ENCODE data around the gene SLC17A7. TPM values are rescaled to one million over a fixed set of nuclear protein-coding genes. Genes with fewer than 3 reads are reported as not detected.
A peak's percentile ranks its signal among the peaks of the same experiment; 100 is the strongest.

Gene SLC17A7
- total and polyA plus RNA-seq, 2 donors from 2014 or later = 0.45 to 1.4 TPM

GRCh38 chr19:49407482-49408015, 33.8 kb downstream of the SLC17A7 start:
- intact Hi-C loops (cut with DNase I) = no loop called here
- H3K27ac ChIP-seq (ENCODE audit: low read depth in 2 of 2, low read length in 2 of 2) = no peak overlapping the region
- FAIRE-seq = no peak
- H3K9me3 ChIP-seq (ENCODE audit: control insufficient read depth in 2 of 3, insufficient read depth in 1 of 3, low read length in 3 of 3) = no peaks in the 10 kb centered on the region
- no peak for DNase-seq
- no peaks in the 10 kb centered on the region for H3K36me3 ChIP-seq (ENCODE audit: control insufficient read depth in 2 of 3, insufficient read depth in 3 of 3, low read length in 3 of 3)
- no peak overlapping the region for H3K4me3 ChIP-seq (ENCODE audit: low read length in 3 of 3)
- TF ChIP-seq CTCF (IDR thresholded peaks at IDR 0.05; ENCODE audit: borderline replicate concordance, extremely low read depth, insufficient read depth) = no peak
- no peaks in the 10 kb centered on the region for H3K4me1 ChIP-seq (ENCODE audit: control insufficient read depth in 2 of 3, insufficient read depth in 2 of 3, low read depth in 1 of 3, low read length in 3 of 3)
- H3K27me3 ChIP-seq (ENCODE audit: control insufficient read depth, insufficient read depth, low read length) = no peaks in the 10 kb centered on the region
- H3K9ac ChIP-seq (ENCODE audit: low read length in 3 of 3) = no peak overlapping the region

- FAIRE-seq = no peak
Measured at GRCh38 chr19:49407079-49407478, 34.2 kb downstream of the SLC17A7 start.

GRCh38 chr19:49403404-49404187, 37.7 kb downstream of the SLC17A7 start:
- Histone ChIP-seq H3K4me3 (ENCODE audit: low read length in 3 of 3) (no peak overlapping the region), H3K27ac (ENCODE audit: low read depth in 2 of 2, low read length in 2 of 2) (no peak overlapping the region), H3K36me3 (ENCODE audit: control insufficient read depth in 2 of 3, insufficient read depth in 3 of 3, low read length in 3 of 3) (no peaks in the 10 kb centered on the region), H3K27me3 (ENCODE audit: control insufficient read depth, insufficient read depth, low read length) (no peaks in the 10 kb centered on the region), H3K9ac (ENCODE audit: low read length in 3 of 3) (no peak overlapping the region), H3K9me3 (ENCODE audit: control insufficient read depth in 2 of 3, insufficient read depth in 1 of 3, low read length in 3 of 3) (no peaks in the 10 kb centered on the region), H3K4me1 (ENCODE audit: control insufficient read depth in 2 of 3, insufficient read depth in 2 of 3, low read depth in 1 of 3, low read length in 3 of 3) (no peaks in the 10 kb centered on the region)
- no peak for TF ChIP-seq CTCF (IDR thresholded peaks at IDR 0.05; ENCODE audit: borderline replicate concordance, extremely low read depth, insufficient read depth)
- DNase-seq (peak in 3 of 5 donors; percentile 73 to 90 (median 74)), FAIRE-seq (no peak)
- intact Hi-C loops (cut with DNase I) = no loop called here

More at GRCh38 chr19:49407079-49407478, 34.2 kb downstream of the SLC17A7 start:
- Histone ChIP-seq H3K36me3 (ENCODE audit: control insufficient read depth in 2 of 3, insufficient read depth in 3 of 3, low read length in 3 of 3) (no peaks in the 10 kb centered on the region), H3K9me3 (ENCODE audit: control insufficient read depth in 2 of 3, insufficient read depth in 1 of 3, low read length in 3 of 3) (no peaks in the 10 kb centered on the region), H3K4me1 (ENCODE audit: control insufficient read depth in 2 of 3, insufficient read depth in 2 of 3, low read depth in 1 of 3, low read length in 3 of 3) (no peaks in the 10 kb centered on the region), H3K27me3 (ENCODE audit: control insufficient read depth, insufficient read depth, low read length) (no peaks in the 10 kb centered on the region), H3K27ac (ENCODE audit: low read depth in 2 of 2, low read length in 2 of 2) (no peak overlapping the region), H3K4me3 (ENCODE audit: low read length in 3 of 3) (no peak overlapping the region), H3K9ac (ENCODE audit: low read length in 3 of 3) (no peak overlapping the region)
- TF ChIP-seq CTCF (IDR thresholded peaks at IDR 0.05; ENCODE audit: borderline replicate concordance, extremely low read depth, insufficient read depth) = no peak
- no peak for DNase-seq
- intact Hi-C loops (cut with DNase I) = no loop called here

All from kidney (tissue), 14 donors.